ENCODE results near the gene CARS2.

DNA sequence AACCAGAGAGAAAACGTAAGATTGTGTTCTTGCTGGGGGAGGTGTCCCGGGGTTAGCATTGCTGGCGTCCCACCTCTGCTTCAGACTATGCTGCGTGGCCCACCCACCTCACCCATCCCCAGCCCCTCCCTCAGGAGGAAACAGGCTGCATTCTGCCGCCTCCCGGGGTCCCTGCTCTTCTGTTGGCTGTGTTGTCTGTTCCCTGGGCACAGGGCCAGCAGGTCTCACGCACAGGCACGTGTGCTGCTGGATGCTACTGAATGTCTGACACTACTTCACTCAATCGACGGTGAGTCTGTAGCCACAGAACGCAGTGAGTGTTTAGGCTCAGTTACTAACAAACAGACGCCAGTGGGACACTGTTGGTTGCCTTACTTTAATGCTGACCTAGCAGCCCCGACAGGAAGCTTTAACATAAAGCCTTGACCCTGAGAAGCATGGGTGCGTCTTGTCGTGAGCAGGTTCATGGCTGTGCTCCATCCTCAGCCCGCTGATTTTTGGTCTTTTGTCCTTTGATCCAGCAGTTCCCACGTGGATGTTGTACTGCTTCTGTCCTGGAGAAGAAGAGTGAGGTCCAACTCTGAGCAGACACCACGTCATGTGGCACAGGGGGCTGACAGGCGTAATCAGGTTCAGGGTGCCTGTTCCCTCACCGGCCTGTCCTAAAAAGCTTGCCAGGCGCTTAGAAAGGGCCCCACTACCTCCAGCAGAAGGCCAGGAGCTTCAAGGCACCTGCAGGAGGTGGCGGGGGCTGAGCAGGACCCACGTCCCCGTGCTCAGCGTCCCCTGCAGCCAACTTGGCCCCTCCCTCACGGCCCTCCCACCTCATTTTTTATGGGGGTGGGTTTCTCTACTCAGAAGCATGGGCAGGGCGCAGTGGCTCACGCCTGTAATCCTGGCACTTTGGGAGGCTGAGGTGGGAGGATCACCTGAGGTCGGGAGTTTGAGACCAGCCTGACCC is 64.6 kb downstream of the CARS2 start:
- TF ChIP-seq CTCF (IDR thresholded peaks at IDR 0.05 in 4 of 5, conservative IDR thresholded peaks at IDR 0.05 in 1 of 5) (no peak), POLR2A (IDR thresholded peaks at IDR 0.05) (no peak)
